ENCODE measurements around the gene DDX60.

Gene DDX60

DNA sequence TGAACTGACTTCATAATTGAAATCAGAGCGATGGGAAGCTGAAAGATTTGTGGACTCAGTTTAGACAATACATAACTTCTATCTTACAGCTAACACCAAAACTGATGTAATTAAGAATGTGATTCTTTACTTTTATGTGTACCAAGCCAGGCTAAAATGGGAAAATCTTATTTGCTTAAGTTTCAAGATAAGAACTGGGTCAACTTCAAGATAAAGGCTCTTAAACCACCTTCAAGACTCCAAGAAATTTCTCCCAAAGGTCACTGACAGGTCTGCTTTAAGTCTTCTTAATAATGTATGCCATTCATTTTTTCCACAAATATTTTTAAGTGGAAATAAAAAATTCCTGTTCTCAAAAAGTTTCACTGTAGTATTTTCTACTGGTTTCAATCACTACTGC is 55.5 kb downstream of the DDX60 start:
- TF ChIP-seq, protein P1, sequence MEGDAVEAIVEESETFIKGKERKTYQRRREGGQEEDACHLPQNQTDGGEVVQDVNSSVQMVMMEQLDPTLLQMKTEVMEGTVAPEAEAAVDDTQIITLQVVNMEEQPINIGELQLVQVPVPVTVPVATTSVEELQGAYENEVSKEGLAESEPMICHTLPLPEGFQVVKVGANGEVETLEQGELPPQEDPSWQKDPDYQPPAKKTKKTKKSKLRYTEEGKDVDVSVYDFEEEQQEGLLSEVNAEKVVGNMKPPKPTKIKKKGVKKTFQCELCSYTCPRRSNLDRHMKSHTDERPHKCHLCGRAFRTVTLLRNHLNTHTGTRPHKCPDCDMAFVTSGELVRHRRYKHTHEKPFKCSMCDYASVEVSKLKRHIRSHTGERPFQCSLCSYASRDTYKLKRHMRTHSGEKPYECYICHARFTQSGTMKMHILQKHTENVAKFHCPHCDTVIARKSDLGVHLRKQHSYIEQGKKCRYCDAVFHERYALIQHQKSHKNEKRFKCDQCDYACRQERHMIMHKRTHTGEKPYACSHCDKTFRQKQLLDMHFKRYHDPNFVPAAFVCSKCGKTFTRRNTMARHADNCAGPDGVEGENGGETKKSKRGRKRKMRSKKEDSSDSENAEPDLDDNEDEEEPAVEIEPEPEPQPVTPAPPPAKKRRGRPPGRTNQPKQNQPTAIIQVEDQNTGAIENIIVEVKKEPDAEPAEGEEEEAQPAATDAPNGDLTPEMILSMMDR (IDR thresholded peaks at IDR 0.05), result no peak

DNA sequence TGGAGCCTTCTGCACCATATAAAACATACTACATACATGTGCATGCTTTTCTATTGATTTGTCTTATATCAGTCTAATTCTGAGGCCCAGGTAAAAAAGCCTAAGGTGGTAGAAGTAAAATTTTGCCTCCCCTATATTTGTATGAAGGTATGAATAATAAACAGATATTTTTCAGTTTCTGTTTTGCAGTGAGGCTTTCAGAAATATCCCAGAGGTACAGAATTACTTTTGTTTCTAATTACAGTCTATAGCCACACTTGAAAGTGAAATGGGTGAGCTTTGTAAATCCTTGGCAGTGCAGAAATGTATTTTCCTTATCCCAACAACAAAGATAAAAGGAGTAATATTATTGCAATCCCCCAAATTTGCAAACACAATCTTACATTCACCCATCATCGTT is 59.5 kb downstream of the DDX60 start:
- TF ChIP-seq, protein P1 (IDR thresholded peaks at IDR 0.05), result no peak

DNA sequence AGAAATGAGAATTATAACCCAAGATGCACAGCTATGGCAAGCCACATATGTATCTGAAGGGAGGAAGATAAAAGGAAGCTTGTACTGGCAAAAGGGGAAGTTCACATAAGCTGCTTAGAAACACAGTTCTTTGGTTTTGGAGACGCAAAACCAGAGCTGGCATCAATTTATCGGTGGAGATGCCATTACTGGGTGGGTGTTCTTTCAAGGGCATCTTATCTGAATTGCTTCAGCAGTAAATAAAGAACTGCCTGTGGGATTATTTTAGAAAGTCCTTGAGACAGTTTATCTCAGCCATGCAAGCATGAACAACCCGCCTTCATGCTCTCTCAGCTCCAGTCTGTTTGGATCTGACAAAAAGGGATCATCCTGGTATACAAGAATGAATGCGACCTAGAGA is 60.8 kb downstream of the DDX60 start:
- TF ChIP-seq, protein P1 (IDR thresholded peaks at IDR 0.05), result no peak

DNA sequence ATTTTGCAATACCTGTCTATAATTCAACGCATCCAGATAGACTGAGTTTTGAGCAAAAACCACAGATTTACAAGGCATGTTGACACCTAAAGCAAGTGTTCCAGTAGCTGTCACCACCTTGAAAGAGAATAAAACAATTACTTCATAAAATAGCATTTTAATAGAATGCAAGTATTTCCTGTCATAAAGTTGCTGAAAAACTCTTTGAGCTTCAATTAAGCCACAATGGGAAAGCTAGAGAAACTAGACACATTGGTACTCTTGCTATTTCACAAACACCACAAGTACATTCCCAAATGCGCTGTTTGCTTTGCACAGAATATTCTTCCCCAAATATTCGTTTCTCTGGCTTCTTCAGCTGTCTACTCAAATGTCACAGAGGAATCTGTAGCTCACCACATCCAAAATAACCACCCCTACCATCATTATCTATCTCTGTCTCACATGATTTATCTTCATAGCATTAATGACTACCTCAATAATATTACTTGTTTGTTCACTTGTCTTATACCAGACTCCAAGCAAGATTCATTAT is 70.3 kb downstream of the DDX60 start:
- TF ChIP-seq, protein P1 (IDR thresholded peaks at IDR 0.05), result no peak

DNA sequence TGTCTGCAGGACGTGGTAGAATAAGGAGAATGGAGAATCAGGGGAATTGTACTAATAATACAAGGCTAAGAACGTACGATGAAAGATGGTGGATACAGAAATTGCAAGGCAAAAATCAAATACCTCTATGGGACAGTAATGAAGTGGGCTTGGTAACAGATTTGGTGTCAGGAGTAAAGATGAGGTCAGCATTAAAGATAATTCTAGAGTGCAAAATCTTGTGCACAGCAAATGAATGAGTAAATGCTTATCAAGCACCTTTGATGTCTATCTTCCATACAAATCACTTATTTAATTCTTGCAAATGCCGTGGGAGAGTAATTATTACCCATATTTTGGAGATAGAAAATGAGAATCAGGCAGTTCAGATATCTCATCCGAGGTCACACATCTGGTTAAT is 70.9 kb downstream of the DDX60 start:
- TF ChIP-seq, protein P1 (IDR thresholded peaks at IDR 0.05), result no peak

DNA sequence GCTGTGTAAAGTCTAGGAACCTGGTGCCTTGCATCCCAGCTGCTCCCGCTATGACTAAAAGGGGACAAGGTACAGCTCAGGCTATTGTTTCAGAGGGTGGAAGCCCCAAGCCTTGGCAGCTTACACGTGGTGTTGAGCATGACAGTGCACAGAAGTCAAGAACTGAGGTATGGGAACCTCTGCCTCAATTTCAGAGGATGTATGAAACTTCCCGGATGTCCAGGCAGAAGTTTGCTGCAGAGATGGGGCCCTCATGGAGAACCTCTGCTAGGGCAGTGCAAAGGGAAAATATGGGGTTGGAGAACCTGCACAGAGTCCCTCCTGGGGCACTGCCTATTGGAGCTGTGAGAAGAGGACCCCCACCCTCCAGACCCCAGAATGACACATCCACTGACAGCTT is 76.6 kb downstream of the DDX60 start:
- TF ChIP-seq, protein P1 (IDR thresholded peaks at IDR 0.05), result no peak

DNA sequence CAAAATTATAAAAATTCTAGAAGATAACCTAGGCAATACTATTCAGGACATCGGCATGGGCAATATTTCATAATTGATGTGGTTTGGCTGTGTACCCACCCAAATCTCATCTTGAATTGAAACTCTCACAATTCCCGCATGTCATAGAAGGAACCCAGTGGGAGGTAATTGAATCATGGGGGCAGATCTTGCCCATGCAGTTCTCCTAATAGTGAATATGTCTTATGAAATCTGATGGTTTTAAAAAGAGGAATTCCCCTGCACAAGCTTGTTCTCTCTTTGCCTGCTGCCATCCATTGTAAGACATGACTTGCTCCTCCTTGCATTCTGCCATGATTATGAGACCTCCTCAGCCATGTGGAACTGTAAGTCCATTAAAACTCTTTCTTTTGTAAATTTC is 77.7 kb downstream of the DDX60 start:
- TF ChIP-seq, protein P1 (IDR thresholded peaks at IDR 0.05), result no peak

DNA sequence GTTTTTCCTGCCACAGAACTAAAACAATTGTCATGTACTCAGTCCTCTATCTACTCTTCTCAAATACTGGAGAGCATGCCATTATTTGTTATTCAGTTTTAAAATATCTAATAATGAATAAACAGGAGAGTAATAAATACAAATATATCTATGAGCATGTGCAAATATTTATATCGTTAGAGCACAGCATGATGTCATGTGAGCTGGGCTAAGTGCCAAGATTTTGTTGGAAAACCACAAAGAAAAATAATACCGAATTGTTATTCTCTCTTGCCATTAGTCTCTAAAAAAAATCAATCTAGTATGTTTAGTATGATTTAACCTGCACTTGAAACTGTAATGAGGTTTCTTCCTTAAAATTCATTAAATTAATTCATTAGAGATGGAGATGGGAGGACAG is 97.3 kb downstream of the DDX60 start:
- TF ChIP-seq, protein P1 (IDR thresholded peaks at IDR 0.05), result no peak
